LNCAP (cell line): ENCODE results near the gene DNAH3.

ENCODE experiments used
- CTCF ChIP-seq: fragments of 450-650 bp; IDR thresholded peaks from 2 replicates; pipeline ENCODE4 v1.5.1; 2017; ENCODE audit warnings: mild to moderate bottlenecking

DNAH3 gene

GRCh38 chr16:21157632-21158031 is 7.0 kb upstream of the DNAH3 start:
- no peak for TF ChIP-seq CTCF

DNA sequence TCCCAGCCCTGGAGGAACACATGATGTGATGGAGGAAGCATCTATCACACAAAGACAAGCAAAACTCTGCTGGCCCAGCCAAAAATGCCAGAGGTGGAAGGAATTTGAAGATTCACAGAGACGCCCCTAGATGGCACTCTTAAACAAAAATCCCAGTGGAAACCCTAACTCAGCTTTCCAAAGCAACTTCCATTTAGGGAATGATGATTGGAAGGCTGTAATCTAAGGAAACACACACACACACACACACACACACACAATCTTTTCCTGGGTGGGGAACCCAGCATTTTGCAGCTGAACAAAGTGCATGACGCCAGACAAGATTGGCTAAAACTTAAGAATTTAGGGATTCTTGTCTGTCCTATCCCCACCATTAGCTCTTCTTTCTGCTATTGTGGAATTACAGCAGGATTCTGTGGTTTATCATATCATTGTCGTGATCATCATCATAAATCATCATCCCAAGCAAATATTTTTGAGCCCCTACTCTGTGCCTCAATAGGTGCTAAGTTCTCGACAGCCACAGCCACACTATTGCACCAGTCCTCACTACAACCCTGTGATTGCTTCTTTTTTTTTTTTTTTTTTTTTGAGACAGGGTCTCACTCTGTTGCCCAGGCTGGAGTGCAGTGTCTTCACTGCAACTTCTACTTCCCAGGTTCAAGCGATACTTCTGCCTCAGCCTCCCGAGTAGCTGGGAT is 6.3 kb upstream of the DNAH3 start:
- TF ChIP-seq CTCF, result peak; percentile 73; the same call in 1 of the 2 replicates

DNA sequence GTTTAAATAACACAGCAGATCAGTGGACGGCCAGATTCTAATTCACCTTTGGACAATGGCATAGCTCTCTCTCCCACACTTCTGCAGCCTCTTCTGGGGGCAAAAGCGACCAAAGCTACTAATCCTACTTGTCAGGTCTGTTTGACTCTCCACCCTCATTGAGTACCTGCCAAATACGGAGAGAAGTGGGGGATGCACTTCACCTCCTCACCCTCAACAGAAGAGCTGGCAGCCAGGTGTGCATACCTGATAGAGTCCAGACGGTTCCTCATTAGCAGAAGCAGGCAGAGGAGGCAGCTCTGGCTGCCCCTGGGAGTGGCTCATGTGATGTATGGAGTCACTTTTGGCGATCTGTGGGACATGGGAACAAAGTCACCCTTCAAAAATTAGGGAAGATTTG is 4.9 kb downstream of the DNAH3 start:
- TF ChIP-seq CTCF, result no peak

GRCh38 chr16:21134053-21134452 is 16.6 kb downstream of the DNAH3 start:
- TF ChIP-seq CTCF, result no peak

- TF ChIP-seq CTCF, result no peak
These were observed 19.8 kb downstream of the DNAH3 start for GRCh38 chr16:21130811-21131210.

- no peak for TF ChIP-seq CTCF
These were observed 21.7 kb downstream of the DNAH3 start for GRCh38 chr16:21128991-21129390.

GRCh38 chr16:21126518-21126917 is 24.1 kb downstream of the DNAH3 start:
- no peak for TF ChIP-seq CTCF

DNA sequence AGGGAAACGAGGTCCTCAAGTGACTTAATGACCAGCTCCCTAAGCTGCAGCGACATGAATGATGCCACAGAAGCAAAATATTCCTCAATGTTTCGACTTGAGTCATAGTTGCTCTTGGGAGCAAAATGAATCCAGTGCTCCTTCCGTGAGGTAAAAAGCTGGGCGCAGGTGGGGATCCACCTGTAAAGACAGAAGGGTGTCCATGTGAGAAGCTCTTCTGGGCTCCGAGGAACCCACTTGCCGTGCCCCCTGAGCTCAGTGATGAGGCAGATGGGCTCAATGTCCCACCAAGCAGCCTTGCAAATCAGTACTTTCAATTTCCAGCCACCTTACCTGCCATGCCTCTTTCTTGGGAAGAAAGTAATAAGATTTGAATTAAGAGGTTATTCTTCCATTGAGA is 25.5 kb downstream of the DNAH3 start:
- TF ChIP-seq CTCF, result no peak
